ENCODE measurements around the gene TSSK2.

The TSSK2 gene

DNA sequence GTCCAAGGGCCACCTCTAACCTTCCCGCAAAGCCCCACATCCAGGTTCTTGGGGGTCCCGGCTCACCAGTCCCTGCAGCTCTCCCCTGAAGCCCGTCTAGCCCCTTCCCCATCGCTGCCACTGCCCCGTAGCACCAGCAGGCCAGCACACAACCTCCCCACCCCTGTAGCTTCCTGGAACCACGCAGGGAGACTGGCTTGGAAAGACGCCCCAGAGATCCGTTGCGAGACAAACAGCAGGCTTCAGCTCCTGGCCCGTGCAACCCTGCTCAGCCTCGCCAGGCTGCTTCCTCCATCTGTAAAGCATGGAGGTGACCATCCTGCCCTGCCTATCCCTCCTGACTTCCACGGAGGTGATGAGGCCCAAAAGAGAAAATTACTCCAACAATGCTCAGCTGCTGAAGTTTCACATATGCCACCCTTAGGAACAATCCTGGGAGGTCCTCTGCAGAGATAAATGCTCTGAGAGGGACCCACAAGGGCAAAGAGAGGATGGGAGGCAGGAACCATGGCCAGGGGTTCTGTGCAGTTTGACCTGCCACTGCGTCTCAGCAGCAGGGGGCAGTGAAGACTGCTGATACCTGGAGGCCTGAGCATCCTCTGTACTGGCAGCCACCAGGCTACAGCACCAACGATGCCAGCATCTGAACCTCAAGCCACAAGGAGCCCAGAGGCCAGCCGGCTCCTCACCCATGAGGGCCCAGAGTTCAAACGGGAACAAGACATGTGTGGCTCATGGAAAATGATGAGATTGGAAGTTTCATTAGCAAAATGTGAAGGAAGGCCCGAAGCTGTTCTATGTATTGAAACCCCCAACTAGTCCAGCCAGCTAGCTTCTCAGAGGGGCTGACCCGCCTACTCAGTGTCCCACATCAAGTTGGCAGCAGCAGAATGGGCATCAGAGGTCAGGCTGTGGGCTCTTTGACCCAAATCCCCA is 25.0 kb upstream of the TSSK2 start:
- in situ Hi-C loops (cut with HindIII; ENCODE audit: low sequenced_read_pairs) = no loop called here

DNA sequence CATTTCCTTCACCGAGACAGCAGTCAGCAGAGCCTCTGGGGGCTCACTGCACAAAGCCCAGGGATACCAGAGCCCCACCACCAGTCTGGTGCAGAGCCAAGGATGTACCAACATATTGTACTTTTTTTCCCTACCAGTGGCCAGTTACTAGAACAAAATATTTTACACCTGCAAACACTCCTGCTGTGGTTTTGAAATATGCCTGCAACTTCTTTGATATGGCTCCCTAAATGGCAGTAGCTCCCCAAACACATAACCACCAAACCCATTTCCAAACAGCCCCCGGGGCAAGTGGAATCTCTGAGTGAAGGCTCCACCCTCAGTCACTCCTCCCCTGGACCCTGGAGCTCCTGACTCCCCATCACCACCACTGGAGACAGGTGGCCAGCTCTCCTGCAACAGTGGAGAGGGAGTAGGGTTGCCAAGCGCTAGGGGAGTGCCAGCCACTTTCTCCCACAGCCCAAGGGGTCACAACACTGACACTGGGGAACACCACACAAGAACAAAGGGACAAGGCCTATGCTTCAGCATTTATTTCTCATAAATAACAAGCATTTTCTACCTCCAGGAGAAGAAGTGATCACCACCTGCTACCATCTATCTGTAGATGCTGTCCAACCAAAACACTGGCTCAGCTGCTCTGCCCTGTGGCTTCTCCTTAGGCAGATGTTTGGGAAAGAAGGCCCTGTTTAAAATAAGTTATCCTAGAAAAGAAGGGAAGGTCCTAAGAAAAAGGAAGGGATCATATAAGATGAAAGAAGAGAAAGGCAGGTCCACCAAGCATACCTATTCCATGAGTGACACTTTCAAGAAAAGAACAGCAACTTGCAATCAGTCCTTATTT is 24.0 kb upstream of the TSSK2 start:
- in situ Hi-C loops (cut with HindIII; ENCODE audit: low sequenced_read_pairs) = no loop called here

DNA sequence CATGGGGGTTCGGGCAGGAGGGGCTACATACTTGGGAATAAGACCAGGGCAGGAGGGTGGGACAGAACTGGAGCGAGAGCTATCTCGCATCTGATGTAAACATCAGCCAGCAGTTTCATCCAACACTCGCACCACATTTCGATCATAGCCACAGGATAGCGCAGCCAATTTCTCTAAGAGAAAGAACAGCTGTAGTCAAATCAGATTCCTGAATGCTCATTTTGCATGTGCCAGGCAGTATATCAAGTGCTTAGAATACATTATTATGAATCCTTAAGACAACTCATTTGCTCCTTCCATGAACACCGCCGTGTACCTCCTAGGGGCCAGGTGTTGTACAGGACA is 23.4 kb upstream of the TSSK2 start:
- in situ Hi-C loops (cut with HindIII; ENCODE audit: low sequenced_read_pairs) = no loop called here

DNA sequence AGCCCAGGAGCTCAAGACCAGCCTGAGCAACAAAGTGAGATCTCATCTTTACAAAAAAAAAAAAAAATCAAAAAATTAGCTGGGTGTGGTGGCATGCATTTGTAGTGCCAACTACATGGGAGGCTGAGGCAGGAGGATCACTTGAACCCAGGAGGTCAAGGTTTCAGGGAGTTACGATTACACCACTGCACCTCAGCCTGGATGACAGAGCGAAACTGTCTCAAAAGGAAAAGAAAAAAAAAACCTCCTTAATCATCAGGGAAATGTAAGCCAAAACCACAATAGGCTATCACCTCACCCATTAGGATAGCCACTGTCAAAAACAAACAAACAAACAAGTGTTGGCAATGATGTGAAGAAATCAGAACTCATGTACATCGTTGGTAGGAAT is 22.3 kb upstream of the TSSK2 start:
- in situ Hi-C loops (cut with HindIII; ENCODE audit: low sequenced_read_pairs) = no loop called here

DNA sequence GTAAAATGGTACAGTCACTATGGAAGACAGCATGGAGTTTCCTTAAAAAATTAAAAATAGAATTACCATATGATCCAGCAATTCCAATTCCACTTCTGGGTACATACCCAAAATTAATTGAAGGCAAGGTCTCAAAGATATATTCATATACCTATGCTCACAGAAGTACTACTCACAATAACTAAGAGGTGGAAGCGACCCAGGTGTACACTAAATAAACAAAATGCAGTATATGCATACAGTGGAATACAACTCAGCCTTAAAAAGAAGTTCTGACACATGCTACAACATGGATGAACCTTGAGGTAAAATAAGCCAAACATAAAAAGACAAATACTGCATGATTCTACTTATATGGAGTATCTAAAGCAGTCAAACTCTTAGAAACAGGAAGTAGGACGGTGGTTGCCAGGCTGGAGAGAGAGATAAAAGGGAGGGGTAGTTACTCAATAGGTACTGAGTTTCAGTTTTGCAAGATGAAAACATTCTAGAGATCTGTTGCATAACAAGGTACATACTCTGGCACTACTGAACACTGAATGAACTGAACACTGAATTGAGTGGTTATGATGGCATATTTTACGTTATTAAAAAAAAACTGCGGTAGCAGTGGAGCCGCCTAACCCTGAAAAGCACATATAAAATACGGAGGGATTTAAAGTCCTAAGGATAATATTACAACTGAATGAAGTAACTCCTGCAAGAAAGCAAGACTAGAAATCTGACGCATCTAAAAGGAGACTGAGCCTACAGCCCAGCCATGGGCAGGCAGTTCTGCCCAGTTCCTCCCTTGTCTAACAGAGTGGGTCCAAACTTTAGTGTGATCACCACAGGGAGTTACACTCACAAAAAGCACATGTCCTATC is 21.7 kb upstream of the TSSK2 start:
- in situ Hi-C loops (cut with HindIII; ENCODE audit: low sequenced_read_pairs) = no loop called here

DNA sequence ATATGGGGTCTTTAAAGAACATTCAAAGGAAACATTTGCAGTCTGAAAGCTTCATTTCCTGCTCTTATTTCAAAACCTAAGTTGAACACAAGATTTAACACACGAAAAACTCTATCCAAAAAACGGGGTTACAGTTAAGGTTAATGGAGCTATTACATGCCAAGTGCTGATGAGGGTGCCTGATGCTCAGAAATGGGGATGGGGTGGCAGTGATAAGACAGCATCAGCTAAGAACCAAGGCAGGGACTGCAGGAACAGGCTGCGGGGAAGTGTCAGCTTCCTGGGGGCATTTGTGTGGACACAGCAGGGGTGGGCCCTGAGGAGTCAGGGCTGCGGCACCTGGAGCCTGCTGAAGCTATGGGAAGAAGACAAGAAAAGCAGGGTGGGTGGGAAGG is 21.0 kb upstream of the TSSK2 start:
- in situ Hi-C loops (cut with HindIII; ENCODE audit: low sequenced_read_pairs) = no loop called here

DNA sequence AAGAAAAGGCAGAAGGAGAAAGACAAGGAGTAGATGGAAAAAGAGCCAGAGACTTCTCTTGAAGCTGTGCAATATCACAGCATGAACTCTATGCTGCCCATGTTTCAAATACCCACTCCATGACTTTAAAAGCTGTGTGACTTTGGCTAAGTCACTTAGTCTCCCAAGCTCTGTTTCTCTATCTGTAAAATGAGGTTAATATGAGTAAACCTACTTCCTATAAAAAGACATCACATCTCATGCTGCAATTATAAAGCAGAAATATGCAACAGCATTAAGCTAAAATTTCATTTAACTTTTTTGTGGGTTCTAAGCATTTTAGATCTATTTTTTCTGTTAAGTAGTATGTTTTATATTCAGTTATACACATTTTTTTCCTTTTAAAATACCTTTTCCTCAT is 20.5 kb upstream of the TSSK2 start:
- in situ Hi-C loops (cut with HindIII; ENCODE audit: low sequenced_read_pairs) = no loop called here

DNA sequence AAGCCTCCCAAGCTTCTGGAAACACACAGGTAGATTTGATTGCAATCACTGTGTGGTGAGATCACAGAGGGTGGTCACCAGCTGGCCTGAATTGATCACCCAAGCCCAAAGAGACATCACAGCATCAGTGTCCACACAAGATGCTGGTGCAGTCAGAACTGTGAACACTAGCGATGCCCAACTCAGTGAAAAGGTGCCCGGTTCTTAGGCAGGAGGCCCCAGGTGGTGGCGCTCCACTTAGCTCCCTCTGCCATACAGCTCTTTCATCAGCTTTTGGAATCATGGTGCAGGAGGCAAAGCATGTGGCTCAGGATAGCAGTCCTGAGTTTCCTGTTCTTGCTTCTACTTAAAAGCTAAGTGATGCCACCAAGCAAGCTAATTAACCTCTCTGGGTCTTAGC is 20.0 kb upstream of the TSSK2 start:
- in situ Hi-C loops (cut with HindIII; ENCODE audit: low sequenced_read_pairs) = no loop called here

DNA sequence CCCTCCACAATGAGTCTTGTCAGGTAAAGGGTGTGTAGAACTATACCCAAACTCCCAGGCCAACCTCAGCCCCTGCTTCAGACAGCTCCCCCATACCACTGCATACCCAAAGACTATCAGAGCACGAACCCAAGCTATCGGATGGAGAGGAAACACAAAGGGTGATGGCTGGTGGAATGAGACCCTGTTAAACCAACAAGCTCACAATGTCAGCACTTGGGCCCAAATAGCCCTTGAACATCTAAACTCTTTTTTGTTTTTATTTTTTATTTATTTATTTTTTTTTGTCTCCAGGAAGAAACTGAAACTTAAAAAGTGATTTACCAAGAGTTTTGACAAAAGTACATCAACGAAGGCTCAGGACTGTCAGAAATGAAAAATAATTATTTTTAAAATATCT is 19.5 kb upstream of the TSSK2 start:
- in situ Hi-C loops (cut with HindIII; ENCODE audit: low sequenced_read_pairs) = no loop called here

DNA sequence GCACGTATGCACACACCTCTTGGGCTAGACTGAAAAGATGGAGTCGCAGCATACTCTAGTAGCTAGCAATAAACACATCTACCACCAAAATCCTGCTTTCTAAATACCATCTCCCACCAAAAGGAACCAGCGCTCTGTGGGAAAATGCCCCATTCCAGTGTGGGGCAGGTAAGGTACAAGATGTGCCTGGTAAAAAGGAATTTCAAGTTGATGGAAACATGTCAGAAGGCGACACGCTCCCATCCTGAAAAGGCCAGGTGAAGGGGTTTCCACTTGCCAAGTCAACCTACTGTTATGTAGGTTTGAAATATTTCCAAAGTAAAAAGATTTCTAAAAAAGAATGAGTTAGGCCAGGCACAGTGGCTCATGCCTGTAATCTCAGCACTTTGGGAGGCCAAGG is 17.7 kb upstream of the TSSK2 start:
- in situ Hi-C loops (cut with HindIII; ENCODE audit: low sequenced_read_pairs) = no loop called here

DNA sequence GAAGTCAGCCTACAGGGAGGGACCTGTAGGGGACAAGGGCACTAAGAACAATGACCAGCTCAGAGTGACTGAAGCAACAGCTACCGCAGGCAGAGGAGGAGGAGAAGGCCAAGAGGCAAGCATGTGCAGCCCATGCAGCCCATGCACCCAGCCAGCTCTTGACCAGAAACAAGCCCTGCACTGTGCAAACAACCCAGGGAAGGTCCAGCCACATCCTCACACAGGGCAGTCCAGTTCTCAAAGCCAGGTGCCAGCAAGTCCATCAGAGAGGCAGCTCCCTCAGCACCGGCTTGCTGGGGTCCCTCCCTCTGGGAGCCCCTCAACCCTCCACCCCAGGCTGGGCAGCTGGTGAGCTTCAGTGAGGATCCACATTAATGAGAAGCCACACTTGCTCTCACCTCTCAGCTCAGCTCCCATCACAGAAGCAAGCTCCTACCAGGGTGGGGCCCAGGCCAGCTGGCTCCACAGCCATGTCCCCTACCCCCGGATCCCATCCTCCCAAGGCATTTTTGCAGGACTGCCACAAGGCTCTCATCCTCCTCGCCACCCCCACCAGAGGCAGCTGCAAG is 16.0 kb upstream of the TSSK2 start:
- in situ Hi-C loops (cut with HindIII; ENCODE audit: low sequenced_read_pairs) = no loop called here

DNA sequence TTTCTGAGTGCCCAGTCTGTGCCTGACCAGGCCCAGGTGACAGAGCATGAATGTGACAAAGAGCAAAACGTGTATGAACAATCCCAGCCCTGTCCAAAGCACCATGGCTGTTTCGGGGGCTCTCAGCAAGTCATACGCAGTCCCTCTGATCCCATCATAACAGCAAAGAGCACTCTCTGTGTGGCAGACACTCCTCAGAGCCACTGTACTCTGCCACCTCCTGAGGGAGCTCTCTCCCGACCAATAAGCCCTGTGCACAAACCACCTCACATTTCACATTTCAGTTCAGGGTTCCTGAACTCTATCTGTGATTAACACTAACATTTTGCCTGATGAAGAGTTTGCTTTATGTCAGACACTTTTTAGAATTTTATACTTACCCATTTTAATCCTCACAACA is 15.5 kb upstream of the TSSK2 start:
- in situ Hi-C loops (cut with HindIII; ENCODE audit: low sequenced_read_pairs) = no loop called here

DNA sequence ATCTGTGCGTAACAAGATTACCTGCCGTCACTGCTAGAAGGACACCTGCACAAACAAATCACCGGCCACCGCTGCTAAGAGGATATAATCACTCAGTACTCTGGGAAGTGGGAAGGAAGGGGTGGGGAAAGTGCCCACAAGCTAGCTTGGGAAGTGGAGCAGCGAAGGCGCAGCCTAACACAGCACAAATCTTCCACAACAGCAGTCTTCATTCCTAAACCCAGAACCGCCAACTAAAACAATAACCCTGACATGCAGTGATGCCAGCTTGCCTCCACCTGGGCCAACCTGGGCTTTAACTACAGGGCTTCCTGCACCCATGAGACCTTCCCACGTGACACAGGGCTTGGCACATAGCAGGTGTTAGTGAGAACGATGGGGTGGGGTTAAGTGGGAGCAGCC is 14.0 kb upstream of the TSSK2 start:
- in situ Hi-C loops (cut with HindIII; ENCODE audit: low sequenced_read_pairs) = no loop called here

DNA sequence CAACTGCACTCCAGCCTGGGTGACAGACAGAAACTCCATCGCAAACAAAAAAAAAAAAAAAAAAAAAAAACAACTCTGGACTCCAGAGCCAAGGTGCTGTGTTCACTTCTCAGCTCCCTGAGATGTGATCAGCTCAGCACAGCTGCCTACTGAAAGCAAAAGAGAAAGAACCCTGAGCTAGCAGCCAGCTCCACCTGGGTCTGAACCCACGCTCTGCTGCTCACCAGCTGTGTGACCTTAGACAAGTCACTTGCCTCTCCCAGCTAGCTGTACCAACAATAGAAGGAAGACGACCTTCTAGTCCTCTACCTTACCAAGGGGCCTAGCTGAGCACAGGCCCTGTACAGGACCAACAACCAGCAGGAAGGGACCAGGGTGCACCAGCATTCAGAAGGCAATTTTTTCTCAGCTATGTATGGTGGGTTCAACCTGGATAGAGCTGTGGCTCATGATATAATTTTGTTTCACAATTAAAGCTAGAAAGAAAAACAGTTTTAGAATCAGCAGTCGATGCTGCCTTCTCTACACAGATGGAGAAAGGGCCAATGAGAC is 12.7 kb upstream of the TSSK2 start:
- in situ Hi-C loops (cut with HindIII; ENCODE audit: low sequenced_read_pairs) = no loop called here

DNA sequence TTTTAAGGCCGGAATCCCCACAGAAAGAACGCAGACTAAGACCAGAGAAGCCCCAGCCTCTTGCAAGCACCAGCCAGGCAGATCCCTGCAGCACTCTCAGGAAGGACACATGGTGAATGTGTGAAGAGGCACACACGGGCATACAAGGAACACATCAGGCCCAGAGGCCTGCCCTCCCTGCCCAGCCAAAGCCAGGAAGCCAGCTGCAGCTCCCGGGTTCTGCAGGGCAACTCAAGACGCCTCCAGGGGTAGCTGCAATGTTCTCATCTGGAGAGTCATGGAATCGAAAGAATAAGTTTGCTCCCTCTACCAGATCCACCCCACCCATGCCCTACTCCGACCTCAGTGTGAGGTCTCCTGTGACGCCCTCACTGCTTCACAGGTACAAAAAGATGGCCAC is 11.2 kb upstream of the TSSK2 start:
- in situ Hi-C loops (cut with HindIII; ENCODE audit: low sequenced_read_pairs) = no loop called here

DNA sequence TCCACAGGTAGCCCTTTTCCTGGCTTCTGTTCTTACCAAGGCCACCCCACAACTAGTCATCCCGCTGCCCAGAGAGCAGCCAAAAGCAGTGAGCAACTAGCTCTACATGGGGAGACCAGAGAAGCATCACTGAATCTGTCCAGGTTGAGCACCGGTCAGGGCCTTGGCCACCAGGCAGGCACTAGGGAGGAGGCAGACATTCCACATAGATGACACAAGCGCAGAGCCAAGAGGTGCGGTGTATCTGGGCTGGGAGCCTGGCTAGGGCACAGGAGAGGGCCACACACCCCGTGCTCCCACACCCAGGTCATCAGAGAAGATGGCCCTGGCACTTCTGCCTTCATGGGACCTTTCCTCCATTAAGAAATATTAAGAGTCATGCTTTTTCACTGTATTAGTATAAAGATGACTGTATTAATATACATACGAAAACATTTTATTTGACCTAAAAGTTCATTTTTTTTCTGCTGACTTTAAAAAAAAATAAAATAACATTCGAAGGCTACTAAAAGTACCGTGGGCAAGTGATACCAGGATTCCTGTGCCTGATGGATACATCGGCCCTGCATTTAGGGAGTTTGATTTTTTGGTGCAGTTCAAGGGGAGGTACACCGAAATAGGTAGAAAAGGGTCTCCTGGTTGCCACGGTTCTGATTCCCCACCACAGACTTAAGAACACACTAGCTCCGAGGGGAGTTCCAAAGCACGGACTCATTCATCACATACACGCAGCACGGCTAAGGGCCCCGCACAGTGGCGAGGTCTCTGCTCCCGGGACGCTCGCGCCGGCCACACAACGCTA is 10.1 kb upstream of the TSSK2 start:
- in situ Hi-C loops (cut with HindIII; ENCODE audit: low sequenced_read_pairs) = no loop called here

DNA sequence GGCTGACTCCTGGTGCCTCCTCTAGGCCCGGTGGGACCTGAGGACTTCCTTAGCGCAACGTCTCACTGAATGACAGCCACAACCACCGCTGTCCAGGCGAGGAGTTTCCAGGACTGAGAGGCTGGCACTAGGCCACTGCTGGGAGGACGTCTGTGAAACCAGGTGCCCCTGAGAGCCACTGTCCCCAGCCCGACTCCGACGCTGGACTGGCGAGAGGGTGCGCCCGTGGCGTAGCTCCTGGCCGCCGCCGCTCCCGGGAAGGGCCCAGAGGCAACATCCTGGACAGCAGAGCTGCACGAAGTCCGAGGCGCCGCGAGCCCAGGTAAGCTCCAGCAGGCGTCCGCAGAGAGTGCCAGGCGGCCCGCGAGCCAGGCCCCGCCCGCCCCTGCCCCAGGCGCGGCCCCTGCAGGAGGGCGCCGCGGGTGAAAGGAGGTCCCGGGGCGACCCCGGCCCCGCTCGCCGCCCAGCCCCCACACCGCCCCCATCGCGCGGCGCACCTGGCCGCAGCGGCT is 9.4 kb upstream of the TSSK2 start:
- in situ Hi-C loops (cut with HindIII; ENCODE audit: low sequenced_read_pairs) = no loop called here

DNA sequence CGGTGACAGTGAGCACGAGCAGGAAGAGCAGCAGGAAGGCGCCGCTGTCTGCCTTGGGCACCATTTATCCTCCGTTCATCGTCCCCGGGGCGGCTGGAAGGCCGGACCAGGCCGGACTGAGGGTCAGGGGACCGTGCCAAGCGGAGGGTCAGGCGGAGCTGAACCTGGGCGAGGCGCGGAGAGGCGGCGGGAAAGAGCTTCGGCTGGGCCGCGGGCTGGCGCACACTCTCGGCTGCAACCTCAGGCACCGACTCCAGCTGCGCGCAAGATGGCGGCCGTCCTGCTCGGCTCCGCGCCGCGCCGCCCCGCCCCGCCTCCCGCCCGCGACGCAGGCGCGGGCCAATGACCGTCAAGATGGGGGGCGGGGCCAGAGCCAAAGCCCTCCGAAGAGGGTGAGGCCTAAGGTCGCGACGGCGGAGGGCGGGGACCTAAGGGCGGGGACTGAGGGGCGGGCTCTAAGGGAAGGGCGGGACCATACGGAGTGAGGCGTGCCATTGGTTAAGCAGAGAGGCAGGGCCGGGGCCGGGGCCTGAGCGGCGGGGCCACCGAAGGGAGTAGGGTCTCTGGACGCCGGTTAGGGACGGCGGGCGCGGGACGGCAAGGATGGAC is 8.9 kb upstream of the TSSK2 start, which contains the start of gene DGCR2:
DGCR2 (minus strand) TSS at position 270 of the 609 bp plus-strand sequence; CDS start at position 64, 206 bp downstream.
- in situ Hi-C loops (cut with HindIII; ENCODE audit: low sequenced_read_pairs) = no loop called here

Data from DLD1 (cell line).